Kidney (tissue), 14 donors: Measurements from ENCODE around the gene NDUFS2. TPM values are rescaled to one million over a fixed set of nuclear protein-coding genes. Genes with fewer than 3 reads are reported as not detected.

ENCODE experiments used
- DNase-seq, 5 donors: peaks; one replicate each; pipeline ENCODE4 v3.0.0-alpha.2; 2013 to 2020
- FAIRE-seq: peaks from 2 replicates; lab custom pipeline; 2012; peaks lifted over from hg19 to GRCh38; lab: Jason Lieb, UNC
- H3K27ac ChIP-seq, 2 donors: one replicate each; pipeline ENCODE4 v1.7.0; 2013; ENCODE audit warnings: low read depth in 2 of 2, low read length in 2 of 2, inconsistent platforms in 1 of 2
- H3K27me3 ChIP-seq: one replicate; pipeline ENCODE4 v1.7.1; 2013; ENCODE audit warnings: low read length, inconsistent platforms; ENCODE audit not compliant: control insufficient read depth, insufficient read depth
- H3K36me3 ChIP-seq, 3 donors: one replicate each; pipeline versions ENCODE4 v1.7.0 to v1.7.1; 2013; ENCODE audit warnings: low read length in 3 of 3, control low read depth in 1 of 3, inconsistent platforms in 1 of 3; ENCODE audit not compliant: insufficient read depth in 3 of 3, control insufficient read depth in 2 of 3
- H3K4me1 ChIP-seq, 3 donors: one replicate each; pipeline versions ENCODE4 v1.7.0 to v1.7.1; 2013; ENCODE audit warnings: low read length in 3 of 3, inconsistent platforms in 1 of 3, low read depth in 1 of 3; ENCODE audit not compliant: control insufficient read depth in 2 of 3, insufficient read depth in 2 of 3
- H3K4me3 ChIP-seq, 3 donors: one replicate each; pipeline versions ENCODE4 v1.7.0 to v1.8.1; 2013; ENCODE audit warnings: low read length in 3 of 3, control low read depth in 1 of 3, inconsistent platforms in 1 of 3
- H3K9ac ChIP-seq, 3 donors: one replicate each; pipeline versions ENCODE4 v1.7.0 to v1.7.1; 2013; ENCODE audit warnings: low read length in 3 of 3, control low read depth in 1 of 3, inconsistent platforms in 1 of 3
- H3K9me3 ChIP-seq, 3 donors: one replicate each; pipeline versions ENCODE4 v1.7.0 to v1.7.1; 2013; ENCODE audit warnings: low read length in 3 of 3, control low read depth in 1 of 3, inconsistent platforms in 1 of 3; ENCODE audit not compliant: control insufficient read depth in 2 of 3, insufficient read depth in 1 of 3
- CTCF ChIP-seq: IDR thresholded peaks from 3 replicates; pipeline ENCODE4 v1.5.1; 2012; ENCODE audit warnings: mild to moderate bottlenecking, moderate library complexity, borderline replicate concordance; ENCODE audit not compliant: insufficient read depth; ENCODE audit errors: extremely low read depth
- intact Hi-C: fragments of 100-400 bp; cut with DNase I; formaldehyde crosslinking; loops from one replicate; pipeline ENCODE4 v1.11.1; 2022
- polyA plus RNA-seq: library from polyadenylated mRNA; stranded (reverse); fragments of 350-450 nt; fragmentation: Illumina TruSeq; extraction: RNeasy Lipid Tissue Mini Kit (QIAGEN cat#74804); gene quantifications from one replicate; pipeline ENCODE4 v1.2.3, GENCODE V29; 2014; ENCODE audit warnings: low read depth, low replicate concordance; ENCODE audit not compliant: insufficient read depth
- total RNA-seq: library from RNA; stranded (reverse); fragmentation: NEBNext Ultra II Directional; extraction: Animal tissue kit (Norgen Biotek cat#: 25700); gene quantifications from one replicate; pipeline ENCODE4 v1.2.1, GENCODE V29; 2021
- donor health status: control.
- donor health status: control.
- donor health status: control.
- donor health status: control.
- donor health status: control.
- donor health status: DM: yes; HTN: yes; CAD: no.
- donor health status: Normal renal cell carcinoma (clear cell type).

The NDUFS2 gene
- total and polyA plus RNA-seq, 2 donors from 2014 or later: 92.7 to 197 TPM

- Histone ChIP-seq H3K27me3 (no peaks in the 10 kb centered on the region), H3K4me3 (peak overlapping the region in 1 of 3 donors; percentile 3), H3K9me3 (no peaks in the 10 kb centered on the region), H3K36me3 (peaks cover 0 to 10% (median 0%) of the 10 kb centered on the region in 3 donors), H3K9ac (peak overlapping the region in 1 of 3 donors; percentile 21), H3K27ac (peak overlapping the region; percentile 99), H3K4me1 (peaks cover 0 to 35% (median 34%) of the 10 kb centered on the region in 3 donors)
- FAIRE-seq (no peak), DNase-seq (peak in 2 of 5 donors; percentile 29 to 49)
- no peak for TF ChIP-seq CTCF
- intact Hi-C loops: no loop called here
These were observed 2.5 kb upstream of the NDUFS2 start for GRCh38 chr1:161199506-161200139.

- peak overlapping the region in 1 of 3 donors; percentile 57 for H3K9ac ChIP-seq
- no peak overlapping the region for H3K4me3 ChIP-seq
- H3K27ac ChIP-seq: peak overlapping the region; percentile 99
- no peaks in the 10 kb centered on the region for H3K27me3 ChIP-seq
- H3K9me3 ChIP-seq: no peaks in the 10 kb centered on the region
- H3K4me1 ChIP-seq: peaks cover 0 to 42% (median 37%) of the 10 kb centered on the region in 3 donors
- intact Hi-C loops: no loop called here
- H3K36me3 ChIP-seq: peaks cover 0 to 14% (median 3%) of the 10 kb centered on the region in 3 donors
- peak in 1 of 5 donors; percentile 71 for DNase-seq
- no peak for FAIRE-seq
- no peak for TF ChIP-seq CTCF
These were observed 1.7 kb upstream of the NDUFS2 start for GRCh38 chr1:161200421-161200991.

- intact Hi-C loops: no loop called here
- Histone ChIP-seq H3K9me3 (no peaks in the 10 kb centered on the region), H3K36me3 (peaks cover under 1 to 20% (median 3%) of the 10 kb centered on the region in 3 donors), H3K9ac (peak overlapping the region in 2 of 3 donors; percentile 74 to 99), H3K4me3 (peak overlapping the region in 2 of 3 donors; percentile 67 to 98), H3K27ac (peak overlapping the region; percentile 99), H3K27me3 (no peaks in the 10 kb centered on the region), H3K4me1 (peaks cover 0 to 42% (median 38%) of the 10 kb centered on the region in 3 donors)
- no peak for TF ChIP-seq CTCF
- DNase-seq (peak in 2 of 5 donors; percentile 73 to 88), FAIRE-seq (no peak)
These were observed 953 bp upstream of the NDUFS2 start for GRCh38 chr1:161200992-161201835.
